ENCODE results near the gene CHST9.

CHST9 gene

GRCh38 chr18:26926066-26926675 lies 258.9 kb downstream of the CHST9 start:
- no peak for FAIRE-seq

GRCh38 chr18:26925313-26925712 lies 259.8 kb downstream of the CHST9 start:
- FAIRE-seq, result no peak

GRCh38 chr18:26922313-26922712 lies 262.8 kb downstream of the CHST9 start:
- FAIRE-seq, result no peak

- FAIRE-seq, result no peak
Measured at GRCh38 chr18:26920644-26921043, 264.5 kb downstream of the CHST9 start.

- no peak for FAIRE-seq
Measured at GRCh38 chr18:26919627-26920026, 265.5 kb downstream of the CHST9 start.

GRCh38 chr18:26919201-26919600 lies 265.9 kb downstream of the CHST9 start:
- FAIRE-seq, result no peak

GRCh38 chr18:26911840-26912239 lies 273.3 kb downstream of the CHST9 start:
- no peak for FAIRE-seq

- FAIRE-seq, result no peak
Measured at GRCh38 chr18:26909599-26910290, 275.4 kb downstream of the CHST9 start.

- no peak for FAIRE-seq
Measured at GRCh38 chr18:26908906-26909305, 276.2 kb downstream of the CHST9 start.

- FAIRE-seq, result no peak
Measured at GRCh38 chr18:26902291-26902690, 282.8 kb downstream of the CHST9 start.

GRCh38 chr18:26901020-26901419 lies 284.1 kb downstream of the CHST9 start:
- no peak for FAIRE-seq

- FAIRE-seq, result no peak
Measured at GRCh38 chr18:26894426-26894825, 290.7 kb downstream of the CHST9 start.

GRCh38 chr18:26893996-26894395 lies 291.1 kb downstream of the CHST9 start:
- no peak for FAIRE-seq

GRCh38 chr18:26888259-26888658 lies 296.8 kb downstream of the CHST9 start:
- FAIRE-seq, result no peak

GRCh38 chr18:26875040-26875654 lies 310.0 kb downstream of the CHST9 start:
- no peak for FAIRE-seq

- FAIRE-seq, result no peak
Measured at GRCh38 chr18:26874283-26874682, 310.8 kb downstream of the CHST9 start.

GRCh38 chr18:26869640-26870039 lies 315.5 kb downstream of the CHST9 start:
- no peak for FAIRE-seq

GRCh38 chr18:26868968-26869586 lies 316.0 kb downstream of the CHST9 start:
- FAIRE-seq, result no peak

GRCh38 chr18:26867471-26867870 lies 317.6 kb downstream of the CHST9 start:
- FAIRE-seq, result no peak

- FAIRE-seq, result no peak
Measured at GRCh38 chr18:26865557-26865956, 319.6 kb downstream of the CHST9 start, which contains the start of gene AQP4. Gene AQP4, minus strand, starts transcription at chr18:26865707. Its CDS starts 18 bp downstream, at chr18:26865689.

GRCh38 chr18:26864658-26865057 lies 320.4 kb downstream of the CHST9 start:
- no peak for FAIRE-seq

- no peak for FAIRE-seq
Measured at GRCh38 chr18:26863921-26864497, 321.1 kb downstream of the CHST9 start.

- FAIRE-seq, result no peak
Measured at GRCh38 chr18:26863122-26863879, 321.8 kb downstream of the CHST9 start.
